NCI-H2107 treated with DMSO at 0.1 percent for 48 hours (cell line): Measurements from ENCODE around the gene AKR1A1.
"Not testable (repeated sequence)": the region's sequence is repeated elsewhere in the genome, so short reads cannot be mapped to it uniquely, and the experiment has no call there.

Source experiments
- DNase-seq: peaks from one replicate; lab custom pipeline; 2025; ENCODE audit not compliant: unreplicated experiment; lab: John Stamatoyannopoulos, UW

AKR1A1 gene

DNA sequence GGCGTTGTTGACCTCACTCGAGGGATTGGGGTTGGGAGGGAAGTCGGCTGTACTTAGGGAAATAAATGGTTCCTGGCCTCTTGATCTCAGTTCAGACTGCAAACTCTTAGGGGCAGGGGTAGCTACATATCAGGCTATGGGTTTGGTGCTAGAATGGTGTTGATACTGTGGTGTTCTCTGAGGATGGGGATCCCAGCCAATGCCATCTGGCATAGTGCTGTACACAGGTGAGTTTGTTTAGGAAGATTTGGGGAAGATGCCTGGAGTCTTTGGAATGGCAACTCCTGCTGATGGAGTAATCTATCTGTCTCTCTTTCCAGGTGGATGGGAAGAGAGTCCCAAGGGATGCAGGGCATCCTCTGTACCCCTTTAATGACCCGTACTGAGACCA is 18.9 kb downstream of the AKR1A1 start:
- DNase-seq: no peak

DNA sequence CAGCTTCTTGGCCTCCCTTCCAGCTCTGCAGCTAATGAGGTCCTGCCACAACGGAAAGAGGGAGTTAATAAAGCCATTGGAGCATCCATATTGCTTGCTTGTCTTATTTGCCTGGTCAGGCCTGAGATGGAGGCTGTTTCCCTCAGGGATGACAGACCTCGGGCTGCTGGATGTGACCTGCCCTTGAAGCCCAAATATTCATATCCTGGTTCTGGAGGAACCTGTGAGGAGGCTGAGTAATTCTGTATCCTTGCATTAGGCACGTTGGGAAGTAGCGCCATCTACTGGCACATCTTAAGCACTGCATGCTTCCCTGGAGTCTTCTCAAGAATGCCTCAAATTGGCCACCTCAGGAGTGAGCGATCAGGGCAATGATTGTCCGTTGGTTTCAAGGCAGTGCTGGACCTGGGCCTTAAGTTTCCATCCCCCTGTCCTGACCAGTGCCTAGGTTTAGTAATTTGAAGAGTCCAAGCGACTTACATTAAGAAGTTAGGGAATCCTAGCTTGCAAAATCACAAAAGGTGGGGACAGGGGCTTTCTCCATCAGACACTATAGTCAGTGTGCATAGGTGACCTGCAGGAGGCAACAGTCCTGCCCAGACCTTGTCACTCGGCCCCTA is 19.4 kb downstream of the AKR1A1 start:
- DNase-seq: peak; percentile 50

DNA sequence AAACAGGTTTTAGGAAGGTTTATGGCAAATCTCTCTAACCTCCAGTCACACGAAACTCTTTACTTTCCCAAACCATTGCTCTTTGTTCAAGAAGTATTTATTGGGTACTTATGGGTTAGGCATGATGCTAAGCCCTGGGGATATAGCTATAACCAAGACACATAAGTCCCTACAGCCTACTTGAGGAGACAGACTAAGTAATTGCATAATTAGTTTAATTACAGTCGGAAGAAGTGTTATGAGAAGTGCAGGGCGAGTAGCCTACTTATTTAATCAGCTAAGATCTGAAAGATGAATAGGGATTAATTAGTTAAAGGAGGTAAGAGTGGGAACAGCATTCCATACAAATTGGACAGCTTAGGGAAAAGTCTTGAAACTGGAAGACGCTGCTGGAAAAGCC is 20.0 kb downstream of the AKR1A1 start:
- no peak for DNase-seq

DNA sequence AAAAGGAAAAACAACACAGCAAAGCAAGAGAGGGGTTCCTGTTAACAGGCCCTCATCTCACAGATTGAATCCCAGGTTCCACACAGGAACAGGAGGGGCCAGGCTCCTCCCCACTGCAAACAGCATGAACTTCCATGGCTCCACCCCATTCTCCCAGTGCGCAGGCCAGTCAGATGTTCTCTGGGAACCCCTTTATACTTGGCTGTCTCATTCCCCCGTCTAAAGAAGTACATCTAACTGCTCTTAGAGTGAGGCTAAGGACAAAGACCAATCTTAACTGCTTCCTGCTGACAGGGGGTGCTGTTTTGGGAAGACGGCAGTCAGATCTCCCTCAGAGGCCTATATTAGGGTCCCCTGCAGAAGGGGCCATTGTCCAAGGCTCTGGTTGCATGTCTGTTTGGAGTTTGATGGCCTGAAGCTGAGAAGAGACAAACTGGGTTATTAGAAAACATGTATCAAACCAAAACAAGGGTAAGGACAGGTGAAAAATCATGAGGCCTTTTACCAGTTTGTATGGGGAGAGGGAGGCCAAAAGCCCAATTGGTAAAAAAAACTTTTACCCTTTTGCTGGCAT is 22.7 kb downstream of the AKR1A1 start:
- no peak for DNase-seq

DNA sequence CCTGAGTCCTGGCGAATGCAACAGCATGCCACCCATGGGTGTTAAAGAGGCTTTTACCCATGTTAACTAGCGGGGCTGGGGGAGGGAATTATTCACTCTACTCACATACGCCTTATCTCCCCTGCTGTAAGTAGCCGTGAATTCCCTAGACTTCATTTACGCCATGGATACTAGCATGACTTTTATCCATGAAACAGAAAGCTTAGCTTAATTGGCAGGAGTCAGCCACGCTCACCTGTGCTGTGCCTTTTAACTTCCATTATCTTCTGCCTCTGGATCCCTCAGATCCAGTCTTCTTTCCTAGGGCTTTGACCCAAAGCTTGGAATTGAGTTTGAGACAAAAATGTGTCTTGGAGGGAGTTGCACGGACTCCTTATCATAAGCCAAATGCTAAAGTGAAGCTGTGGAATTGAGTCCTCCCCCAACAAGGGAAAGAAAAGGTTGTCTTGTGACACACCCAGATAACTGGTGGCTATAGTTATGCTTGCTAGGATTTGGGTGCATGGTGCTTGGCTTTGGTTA is 23.5 kb downstream of the AKR1A1 start:
- DNase-seq: no peak

DNA sequence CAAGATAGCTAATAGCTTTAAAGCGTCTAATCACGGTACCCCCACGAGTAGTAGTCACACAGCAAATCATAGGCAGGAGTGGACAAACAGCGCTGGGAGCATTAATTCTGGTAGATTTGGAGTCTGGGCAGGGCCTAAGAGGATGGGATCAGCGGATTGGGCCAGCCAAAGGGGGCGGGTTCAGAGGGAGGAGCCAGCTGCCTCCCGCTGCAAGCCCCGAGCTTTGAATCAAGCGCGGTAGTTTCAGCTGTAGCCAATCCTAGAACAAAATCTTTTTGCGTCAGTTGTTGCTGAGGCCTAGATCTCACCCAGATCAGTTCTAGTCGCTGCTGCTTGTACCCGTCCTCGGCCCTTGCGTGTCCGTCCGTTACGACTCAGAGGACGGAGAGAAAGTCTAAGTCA is 32.6 kb downstream of the AKR1A1 start:
- peak; percentile 98 for DNase-seq

DNA sequence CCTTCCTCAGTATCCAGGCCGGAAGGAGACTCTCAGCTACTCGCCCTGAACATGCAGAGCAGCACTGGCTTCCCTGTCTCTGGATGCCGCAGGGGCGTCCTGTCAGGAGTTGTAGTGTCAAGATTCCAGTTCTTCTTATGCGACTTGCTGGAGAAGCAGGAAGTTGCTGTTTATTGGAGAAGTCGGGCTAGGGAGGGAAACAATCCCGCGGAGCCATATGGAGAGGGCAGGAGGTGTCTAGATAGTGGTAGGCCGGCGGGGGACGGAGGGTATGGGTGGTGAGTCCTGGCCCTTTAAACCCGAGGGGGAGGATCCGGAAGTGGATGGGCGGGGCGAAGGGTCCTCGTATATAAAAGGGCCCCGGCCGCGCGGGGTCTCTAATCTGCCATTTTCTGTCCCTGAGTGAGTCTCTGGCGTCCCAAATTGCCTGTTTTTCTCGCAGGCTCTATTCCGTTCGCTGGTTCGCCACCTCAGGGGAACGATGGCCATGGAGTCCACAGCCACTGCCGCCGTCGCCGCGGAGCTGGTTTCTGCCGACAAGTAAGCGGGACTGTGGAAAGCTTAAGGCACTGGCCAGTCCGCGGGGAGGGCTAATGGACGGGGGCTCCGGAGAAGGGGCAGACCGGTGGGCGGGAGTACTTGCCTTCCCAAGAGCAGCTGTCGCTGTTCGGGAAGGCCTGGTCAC is 33.2 kb downstream of the AKR1A1 start, which contains the start of gene NASP:
Gene NASP, plus strand, starts transcription at position 376 of the 685 bp plus-strand sequence. Its CDS starts 106 bp downstream, at position 482.
- DNase-seq: peak; percentile 77

DNA sequence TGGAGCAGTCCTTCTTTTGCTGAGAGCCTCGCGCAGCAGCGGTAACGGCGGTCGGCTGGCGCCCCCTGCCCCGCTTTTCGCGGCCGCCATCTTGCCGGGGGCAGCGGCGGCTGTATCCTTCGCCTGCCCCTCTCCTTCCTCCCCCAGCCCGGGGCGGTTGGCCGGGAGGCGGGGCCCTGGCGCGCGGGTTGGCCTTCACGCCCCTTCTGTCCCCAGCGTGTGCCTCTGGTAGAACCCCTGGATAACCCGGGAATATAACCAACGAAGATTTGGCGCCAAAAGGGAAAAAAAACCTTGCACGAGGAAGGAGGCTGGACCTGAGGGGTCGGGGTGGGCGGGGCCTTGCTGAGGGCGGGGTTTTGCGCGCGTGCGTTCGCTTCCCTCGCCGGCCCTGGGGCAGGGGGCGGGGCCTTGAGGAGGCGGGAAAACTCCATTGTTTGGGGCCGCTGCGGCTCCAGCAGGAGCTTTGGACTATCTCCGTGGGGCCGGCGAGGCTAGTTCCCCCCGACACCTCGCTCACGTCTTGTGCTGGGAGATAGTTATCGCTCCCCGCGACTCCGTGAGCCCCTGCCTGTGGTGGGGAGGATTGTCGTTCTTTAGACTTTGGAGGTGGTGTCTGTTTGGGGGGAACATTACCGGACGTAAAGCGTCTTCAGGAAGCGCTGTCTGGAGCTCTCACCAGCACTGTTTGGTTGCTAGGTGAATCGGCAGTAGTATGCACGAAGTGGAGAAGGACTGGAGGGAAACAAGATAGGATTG is 33.9 kb downstream of the AKR1A1 start:
- DNase-seq: peak; percentile 88

DNA sequence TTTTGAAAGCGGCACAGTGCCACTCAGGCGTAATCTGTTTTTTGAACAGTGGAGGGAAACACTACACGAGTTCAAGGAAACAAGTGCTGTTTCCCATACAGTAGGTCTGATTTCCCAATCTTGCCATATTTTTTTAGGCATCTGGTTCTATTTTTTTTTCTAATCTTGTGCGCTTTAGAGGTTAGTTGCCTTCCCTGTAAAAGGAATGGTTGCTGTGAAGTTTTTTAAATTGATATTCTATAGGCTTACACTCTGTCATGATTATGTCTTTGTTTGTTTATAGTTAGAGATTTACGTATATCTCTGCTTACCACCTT is 34.4 kb downstream of the AKR1A1 start:
- DNase-seq: no peak

DNA sequence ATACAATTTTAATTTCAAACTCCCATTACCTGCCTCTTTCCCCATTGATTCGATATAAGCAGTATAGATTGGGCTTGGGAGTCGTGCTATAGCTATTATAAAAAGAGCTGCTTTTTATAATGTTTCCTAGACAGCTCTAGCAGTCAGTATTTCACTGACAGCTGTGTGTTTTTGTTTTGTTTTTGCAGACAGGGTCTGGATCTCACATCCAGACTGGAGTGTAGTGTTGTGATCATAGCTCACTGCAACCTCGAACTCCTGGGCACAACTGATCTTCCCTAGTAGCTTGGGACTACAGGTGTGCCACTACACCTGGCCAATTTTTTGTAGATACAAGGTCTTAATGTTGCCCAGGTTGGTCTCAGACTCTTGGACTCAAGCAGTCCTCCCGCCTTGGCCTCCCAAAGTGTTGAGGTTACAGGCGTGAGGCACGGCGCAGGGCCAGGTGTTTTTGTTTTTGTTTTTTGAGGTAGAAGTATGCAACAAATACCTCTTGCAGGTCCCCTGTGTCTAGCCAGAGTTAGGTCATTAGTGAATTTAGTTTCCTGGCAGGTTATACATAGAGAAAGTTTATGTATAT is 35.0 kb downstream of the AKR1A1 start:
- DNase-seq: no peak

DNA sequence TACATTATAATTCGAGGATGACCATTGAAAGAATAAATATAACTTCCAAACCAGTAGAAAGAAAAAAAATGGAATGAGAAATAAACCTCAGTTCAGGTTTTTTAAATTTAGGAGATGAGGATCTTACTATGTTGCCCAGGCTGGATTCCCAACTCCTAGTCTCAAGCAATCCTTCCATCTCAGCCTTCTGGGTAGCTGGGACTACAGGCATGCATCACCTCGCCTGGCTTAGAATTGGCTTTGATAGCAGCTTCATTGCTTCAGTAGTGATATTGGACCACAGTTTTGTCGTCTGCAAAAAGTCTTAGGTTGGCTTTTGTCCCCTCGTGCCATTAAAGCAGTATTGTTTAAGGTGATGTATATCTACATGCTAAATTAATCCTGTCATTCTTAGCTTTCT is 36.1 kb downstream of the AKR1A1 start:
- no peak for DNase-seq

DNA sequence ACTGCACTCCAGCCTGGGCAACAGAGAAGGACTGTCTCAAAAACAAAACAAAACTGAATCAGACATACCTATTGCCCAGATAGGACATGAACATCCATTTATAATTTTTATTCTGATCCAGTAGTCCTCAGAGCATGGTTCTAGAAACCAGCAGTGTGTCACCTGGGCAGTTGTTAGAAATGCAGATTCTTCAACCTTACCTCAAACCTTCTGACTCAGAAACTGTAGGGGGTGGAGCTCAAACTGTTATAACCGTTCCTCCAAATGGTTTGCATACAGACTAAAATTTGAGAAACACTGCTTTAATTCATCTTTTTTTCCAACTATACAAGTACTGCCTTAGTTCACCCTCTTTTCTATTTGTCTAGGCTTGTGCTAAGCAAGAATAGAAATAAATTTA is 39.2 kb downstream of the AKR1A1 start:
- no peak for DNase-seq

DNA sequence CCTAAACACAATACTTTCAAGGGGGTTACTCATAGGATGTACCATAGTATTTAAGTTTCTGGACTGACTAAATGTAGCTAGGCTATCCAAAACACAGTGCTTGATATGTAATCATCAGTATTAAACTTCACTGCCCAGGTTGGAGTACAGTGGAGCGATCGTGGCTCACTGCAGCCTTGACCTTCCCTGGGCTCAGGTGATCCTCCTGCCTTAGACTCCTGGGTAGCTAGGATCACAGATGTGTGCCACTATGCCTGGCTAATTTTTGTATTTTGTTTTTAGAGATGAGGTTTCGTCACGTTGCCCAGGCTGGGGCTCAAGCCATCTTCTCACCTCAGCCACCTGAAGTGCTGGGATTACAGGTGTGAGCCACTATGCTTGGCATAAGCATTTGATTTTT is 43.8 kb downstream of the AKR1A1 start:
- no peak for DNase-seq

DNA sequence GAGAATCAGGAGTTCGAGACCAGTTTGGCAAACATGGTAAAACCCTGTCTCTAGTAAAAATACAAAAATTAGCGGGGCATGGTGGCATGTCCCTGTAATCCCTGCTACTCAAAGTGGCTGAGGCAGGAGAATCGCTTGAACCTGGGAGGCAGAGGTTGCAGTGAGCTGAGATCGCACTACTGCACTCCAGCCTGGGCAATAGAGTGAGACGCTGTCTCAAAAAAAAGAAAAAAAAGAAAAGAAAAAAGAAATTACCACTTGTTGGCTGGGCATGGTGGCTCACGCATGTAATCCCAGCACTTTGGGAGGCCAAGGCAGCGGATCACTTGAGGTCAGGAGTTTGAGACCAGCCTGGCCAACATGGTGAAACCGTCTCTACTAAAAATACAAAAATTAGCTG is 46.1 kb downstream of the AKR1A1 start:
- DNase-seq: not testable (repeated sequence)

DNA sequence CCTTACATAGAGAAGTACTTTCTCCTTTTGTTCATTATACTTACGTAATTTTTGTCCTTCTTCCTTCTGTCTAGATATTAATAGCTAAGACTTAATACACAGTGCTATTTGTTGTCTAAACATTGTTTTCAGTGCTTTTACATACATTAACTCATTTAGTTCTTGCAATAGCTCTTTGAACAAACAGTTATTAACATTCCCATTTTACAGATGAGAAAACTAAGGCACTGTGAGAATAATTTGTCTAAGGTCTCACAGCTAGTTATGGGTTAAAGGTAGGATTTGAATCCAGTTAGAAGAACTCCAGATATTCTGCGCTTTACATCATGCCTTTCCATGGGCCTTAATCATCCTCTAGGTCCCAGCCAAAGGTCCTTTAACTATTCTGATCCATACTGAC is 53.6 kb downstream of the AKR1A1 start:
- no peak for DNase-seq

DNA sequence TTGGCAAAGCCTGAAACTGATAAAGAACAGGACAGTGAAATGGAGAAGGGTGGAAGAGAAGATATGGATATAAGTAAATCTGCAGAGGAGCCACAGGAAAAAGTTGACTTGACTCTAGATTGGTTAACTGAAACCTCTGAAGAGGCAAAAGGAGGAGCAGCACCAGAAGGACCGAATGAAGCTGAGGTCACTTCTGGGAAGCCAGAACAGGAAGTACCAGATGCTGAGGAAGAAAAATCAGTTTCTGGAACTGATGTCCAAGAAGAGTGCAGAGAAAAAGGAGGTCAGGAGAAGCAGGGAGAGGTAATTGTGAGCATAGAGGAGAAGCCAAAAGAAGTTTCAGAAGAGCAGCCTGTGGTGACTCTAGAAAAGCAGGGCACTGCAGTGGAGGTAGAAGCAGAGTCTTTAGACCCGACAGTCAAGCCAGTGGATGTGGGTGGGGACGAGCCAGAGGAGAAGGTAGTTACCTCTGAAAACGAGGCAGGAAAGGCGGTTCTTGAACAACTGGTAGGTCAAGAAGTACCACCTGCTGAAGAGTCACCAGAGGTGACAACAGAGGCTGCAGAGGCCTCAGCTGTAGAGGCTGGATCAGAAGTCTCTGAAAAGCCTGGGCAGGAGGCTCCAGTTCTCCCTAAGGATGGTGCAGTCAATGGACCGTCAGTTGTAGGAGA is 56.9 kb downstream of the AKR1A1 start:
- no peak for DNase-seq

DNA sequence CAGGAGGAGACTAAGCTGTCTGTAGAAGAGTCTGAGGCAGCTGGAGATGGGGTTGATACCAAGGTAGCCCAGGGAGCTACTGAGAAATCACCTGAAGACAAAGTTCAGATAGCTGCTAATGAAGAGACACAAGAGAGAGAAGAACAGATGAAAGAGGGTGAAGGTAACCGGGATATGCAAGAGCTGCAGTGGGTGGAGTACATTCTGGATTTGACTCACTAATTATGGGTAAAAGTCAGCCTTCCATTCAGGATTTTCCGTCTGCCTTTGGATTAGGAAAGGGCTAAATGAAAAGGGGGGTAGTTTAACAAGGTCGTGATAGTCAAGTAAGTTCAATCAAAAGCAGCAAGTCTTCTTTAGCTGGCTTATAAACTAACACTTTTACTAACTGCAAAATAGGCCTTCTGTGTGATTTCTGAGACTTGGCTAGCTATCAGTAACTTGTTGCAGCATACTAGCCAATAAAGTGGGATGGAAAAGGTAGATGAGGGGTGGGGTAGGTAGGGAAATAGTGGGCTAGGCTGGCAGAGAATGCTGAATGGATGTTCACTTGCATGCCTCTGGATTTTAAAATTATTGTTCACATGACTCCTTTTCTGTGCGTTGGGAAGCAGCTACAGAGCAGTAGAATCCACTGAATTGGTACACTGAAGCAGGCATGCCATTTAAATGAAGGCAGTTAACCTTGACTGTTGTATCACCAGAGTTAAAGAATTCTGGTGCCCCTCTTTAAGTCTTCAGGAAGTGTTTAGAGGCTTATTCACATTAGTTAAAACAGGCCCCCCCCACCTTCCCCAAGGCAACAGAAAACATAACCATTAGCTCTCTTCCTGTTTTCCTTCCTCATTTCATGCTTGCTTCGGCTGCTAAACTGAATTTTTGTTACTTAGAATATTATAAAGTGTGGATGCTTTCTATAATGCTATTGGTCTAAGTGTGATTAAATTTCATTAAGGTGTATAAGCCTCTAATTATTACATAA is 57.8 kb downstream of the AKR1A1 start:
- DNase-seq: no peak

DNA sequence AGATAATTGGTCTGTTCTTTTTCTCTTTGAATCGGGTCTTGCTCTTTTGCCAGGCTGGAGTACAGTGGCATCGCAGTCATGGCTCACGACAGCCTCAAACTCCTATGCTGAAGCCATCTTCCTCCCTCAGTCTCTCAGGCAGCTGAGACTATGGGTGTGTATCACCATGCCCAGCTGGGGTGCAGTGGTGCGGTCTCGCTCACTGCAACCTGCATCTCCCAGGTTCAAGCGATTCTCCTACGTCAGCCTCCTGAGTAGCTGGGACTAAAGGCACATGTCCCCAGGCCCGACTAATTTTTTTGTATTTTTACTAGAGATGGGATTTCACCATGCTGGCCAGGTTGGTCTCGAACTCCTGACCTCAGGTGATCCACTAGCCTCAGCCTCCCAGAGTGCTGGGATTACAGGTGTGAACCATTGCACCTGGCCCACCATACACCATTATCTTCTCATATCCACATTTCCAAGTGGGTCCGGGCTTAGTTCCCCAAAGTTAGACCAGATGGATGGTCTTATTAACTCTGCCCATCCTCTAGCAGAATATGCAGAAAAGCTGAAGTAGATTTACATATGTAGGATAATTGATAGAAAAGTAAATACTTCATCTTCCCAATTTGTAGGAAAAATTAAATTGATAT is 60.1 kb downstream of the AKR1A1 start:
- no peak for DNase-seq

DNA sequence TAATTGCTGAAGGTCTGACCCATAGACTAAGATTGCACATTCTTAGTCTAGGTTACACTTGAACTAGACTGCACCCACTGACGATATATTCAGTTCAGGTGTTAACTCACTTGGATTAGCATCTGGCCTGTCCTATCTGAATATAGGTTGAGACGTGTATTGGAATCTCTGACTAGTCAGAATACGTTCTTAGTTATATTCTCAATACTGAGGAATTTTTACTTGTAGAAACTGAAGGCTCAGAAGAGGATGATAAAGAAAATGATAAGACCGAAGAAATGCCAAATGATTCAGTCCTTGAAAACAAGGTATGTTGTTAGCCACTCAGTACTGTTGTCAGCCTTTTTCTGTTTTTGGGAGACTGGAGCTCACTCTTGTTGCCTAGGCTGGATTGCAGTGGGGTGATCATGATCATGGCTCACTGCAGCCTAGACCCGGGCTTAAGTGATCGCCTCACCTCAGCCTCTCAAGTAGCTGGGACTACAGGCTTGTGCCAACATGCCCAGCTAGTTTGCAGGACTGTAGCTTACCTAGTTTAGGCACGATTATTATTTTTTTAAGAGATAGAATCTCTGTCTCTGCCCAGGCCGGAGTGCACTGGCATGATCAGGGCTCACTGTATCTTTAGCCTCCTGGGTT is 62.4 kb downstream of the AKR1A1 start:
- no peak for DNase-seq
